Measurements from ENCODE around the gene DLX5. TPM values are rescaled to one million over a fixed set of nuclear protein-coding genes. Genes with fewer than 3 reads are reported as not detected.

The DLX5 gene
- total and polyA plus RNA-seq, 2 of the 4 experiments (the other 2 are of a cell fraction): not detected

GRCh38 chr7:97018126-97018601 is 6.5 kb downstream of the DLX5 start:
- BruUV-seq (replicated peaks): no TSS peak
- no peaks in the 10 kb centered on the region for H3K36me3 ChIP-seq (ENCODE audit: control insufficient read depth, insufficient read depth, low read length)
- POLR2A ChIA-PET (ENCODE audit: unreplicated experiment): no interaction called here
- H3K27ac ChIP-seq (ENCODE audit: insufficient read depth, low read length): no peak overlapping the region
- H3K4me2 ChIP-seq (ENCODE audit: low read depth, low read length): no peak overlapping the region
- ATAC-seq (ENCODE audit: low read depth) (no peak), DNase-seq (no peak)
- no peak overlapping the region for H4K5ac ChIP-seq (ENCODE audit: low read depth, low read length)
- CTCF ChIA-PET: interaction anchor here (1.4 to 1.6 kb wide), 2 partner anchors 9 to 1102 kb away, joined by 3 to 6 read pairs; no protein-coding TSS in a partner anchor
- no peak overlapping the region for H2BK120ac ChIP-seq (ENCODE audit: low read depth, low read length)
- H3K4me3 ChIP-seq (ENCODE audit: insufficient read depth, low read depth, low read length): no peak overlapping the region
- H3K9me3 ChIP-seq (ENCODE audit: control insufficient read depth, insufficient read depth, low read length): peaks cover 7% of the 10 kb centered on the region
- H4K20me1 ChIP-seq (ENCODE audit: insufficient read depth, low read length): no peaks in the 10 kb centered on the region
- H3K9me1 ChIP-seq (ENCODE audit: insufficient read depth, low read length): no peaks in the 10 kb centered on the region
- no peak overlapping the region for H2AFZ ChIP-seq (replicated peaks; ENCODE audit: low read length, poor library complexity)
- dilution Hi-C loops (cut with HindIII; ENCODE audit: low sequenced_read_pairs, unreplicated experiment) (no loop called here), intact Hi-C loops (cut with micrococcal nuclease) (no loop called here), in situ Hi-C loops (cut with MboI; ENCODE audit: low sequenced_read_pairs) (no loop called here)
- H3K9ac ChIP-seq (ENCODE audit: low read depth, low read length): no peak overlapping the region
- H3K18ac ChIP-seq (ENCODE audit: low read depth, low read length): no peak overlapping the region
- H4K91ac ChIP-seq (ENCODE audit: insufficient read depth, low read depth, low read length): no peak overlapping the region
- WGBS, 2 experiments (ENCODE audit: extremely low coverage in 2 of 2, insufficient read length in 1 of 2): no CpG with 5 or more reads among the region's 22 CpGs
- peaks cover 72% of the 10 kb centered on the region for H3K27me3 ChIP-seq (ENCODE audit: control insufficient read depth, insufficient read depth, low read length)
- H3K4me1 ChIP-seq (ENCODE audit: control insufficient read depth, insufficient read depth, low read length): no peaks in the 10 kb centered on the region
- no peak overlapping the region for H3K56ac ChIP-seq (ENCODE audit: extremely low read depth, insufficient read depth, low read length)
- H2BK5ac ChIP-seq (ENCODE audit: low read depth, low read length, poor library complexity, severe bottlenecking): no peak overlapping the region
- no peak overlapping the region for H3K14ac ChIP-seq (replicated peaks; ENCODE audit: low read depth, low read length)
- TF ChIP-seq RFX5 (IDR thresholded peaks at IDR 0.05; ENCODE audit: low read depth, low read length) (no peak), CTCF (conservative IDR thresholded peaks at IDR 0.05; ENCODE audit: low read depth, low read length) (no peak), SMC3 (IDR thresholded peaks at IDR 0.05; ENCODE audit: low read depth, low read length) (no peak), CHD1 (IDR thresholded peaks at IDR 0.05; ENCODE audit: low read depth, low read length) (no peak), RCOR1 (IDR thresholded peaks at IDR 0.05; ENCODE audit: insufficient replicate concordance, low read length) (no peak)
- H3K4ac ChIP-seq (ENCODE audit: low read depth, low read length): no peak overlapping the region
- no peak overlapping the region for H3K23ac ChIP-seq (ENCODE audit: low read depth, low read length)
- no peak overlapping the region for H2AK5ac ChIP-seq (ENCODE audit: low read depth, low read length)
- no peak overlapping the region for H2BK20ac ChIP-seq (ENCODE audit: low read depth, low read length)
- H2AK9ac ChIP-seq (replicated peaks; ENCODE audit: low read depth, low read length, poor library complexity): no peak overlapping the region
- no peaks in the 10 kb centered on the region for H3K79me1 ChIP-seq (ENCODE audit: low read depth in 1 of 2, low read length in 2 of 2)
- H4K8ac ChIP-seq (ENCODE audit: low read depth in 2 of 2, low read length in 2 of 2): no peak overlapping the region
- no peak overlapping the region for H2BK15ac ChIP-seq (ENCODE audit: low read depth, low read length)

Data from IMR-90 (cell line).